Astrocyte of the cerebellum (primary cell): ENCODE results near the gene SFT2D1.
"Not testable (repeated sequence)": the region's sequence is repeated elsewhere in the genome, so short reads cannot be mapped to it uniquely, and the experiment has no call there.

ENCODE experiments used
- DNase-seq: peaks from one replicate; pipeline ENCODE4 v3.0.0-alpha.2; 2011; ENCODE audit warnings: low read depth
- H3K4me3 ChIP-seq: 2 replicates; pipeline ENCODE4 v1.5.1; 2011; ENCODE audit warnings: mild to moderate bottlenecking, low read depth, low read length, moderate library complexity
- CTCF ChIP-seq: IDR thresholded peaks from 2 replicates; pipeline ENCODE4 v1.5.1; 2012; ENCODE audit warnings: low read length, low read depth, moderate library complexity, mild to moderate bottlenecking; ENCODE audit errors: missing control alignments
- in situ Hi-C: cut with HindIII; loops from 2 replicates; pipeline ENCODE4 v1.10.0; 2017; ENCODE audit warnings: low sequenced_read_pairs

The SFT2D1 gene

GRCh38 chr6:166342349-166343149, at the start of gene SFT2D1:
Gene SFT2D1, minus strand, starts transcription at chr6:166342545. Its CDS starts 64 bp downstream, at chr6:166342481.
- peak; percentile 35 for DNase-seq
- TF ChIP-seq CTCF, result no peak
- H3K4me3 ChIP-seq, result peak within 1 kb of the TSS; percentile 94
- in situ Hi-C loops, result no loop called here

GRCh38 chr6:166389119-166389518, 46.8 kb upstream of the SFT2D1 start:
- no peak for DNase-seq
- no peak overlapping the region for H3K4me3 ChIP-seq
- TF ChIP-seq CTCF, result no peak
- in situ Hi-C loops, result no loop called here

- in situ Hi-C loops, result no loop called here
- no peak for DNase-seq
- no peak for TF ChIP-seq CTCF
- H3K4me3 ChIP-seq, result no peak overlapping the region
Observed at GRCh38 chr6:166388290-166389004, 46.1 kb upstream of the SFT2D1 start.

GRCh38 chr6:166387642-166388289, 45.4 kb upstream of the SFT2D1 start:
- in situ Hi-C loops, result no loop called here
- no peak overlapping the region for H3K4me3 ChIP-seq
- no peak for TF ChIP-seq CTCF

GRCh38 chr6:166387098-166387497, 44.8 kb upstream of the SFT2D1 start:
- DNase-seq, H3K4me3 ChIP-seq, in situ Hi-C loops: not testable (repeated sequence)

More at GRCh38 chr6:166387642-166388289, 45.4 kb upstream of the SFT2D1 start:
- DNase-seq, result no peak

- TF ChIP-seq CTCF, result no peak
- no peak for DNase-seq
- H3K4me3 ChIP-seq, result no peak overlapping the region
- in situ Hi-C loops, result no loop called here
Observed at GRCh38 chr6:166386111-166386510, 43.8 kb upstream of the SFT2D1 start.
